Measurements from ENCODE around the gene LCAT.
A peak's percentile ranks its signal among the peaks of the same experiment; 100 is the strongest.

The LCAT gene

GRCh38 chr16:67893743-67894399, 50.0 kb downstream of the LCAT start:
- H3K36me3 ChIP-seq (ENCODE audit: insufficient read depth, low read length): no peaks in the 10 kb centered on the region
- peak overlapping the region; percentile 90 for H3K27ac ChIP-seq (ENCODE audit: low read depth, low read length)
- H3K9ac ChIP-seq (ENCODE audit: low read depth, low read length): peak overlapping the region; percentile 99
- H3K9me3 ChIP-seq (ENCODE audit: insufficient read depth, low read depth, low read length): no peaks in the 10 kb centered on the region
- H3K4me1 ChIP-seq (ENCODE audit: insufficient read depth, low read length): peaks cover 12% of the 10 kb centered on the region; the same call in 1 of the 2 replicates
- 40% methylated on average over 14 of the region's 14 CpGs for WGBS
- H3K27me3 ChIP-seq (ENCODE audit: insufficient read depth, low read length): no peaks in the 10 kb centered on the region
- peak overlapping the region; percentile 100 for H3K4me3 ChIP-seq (ENCODE audit: low read length)

DNA sequence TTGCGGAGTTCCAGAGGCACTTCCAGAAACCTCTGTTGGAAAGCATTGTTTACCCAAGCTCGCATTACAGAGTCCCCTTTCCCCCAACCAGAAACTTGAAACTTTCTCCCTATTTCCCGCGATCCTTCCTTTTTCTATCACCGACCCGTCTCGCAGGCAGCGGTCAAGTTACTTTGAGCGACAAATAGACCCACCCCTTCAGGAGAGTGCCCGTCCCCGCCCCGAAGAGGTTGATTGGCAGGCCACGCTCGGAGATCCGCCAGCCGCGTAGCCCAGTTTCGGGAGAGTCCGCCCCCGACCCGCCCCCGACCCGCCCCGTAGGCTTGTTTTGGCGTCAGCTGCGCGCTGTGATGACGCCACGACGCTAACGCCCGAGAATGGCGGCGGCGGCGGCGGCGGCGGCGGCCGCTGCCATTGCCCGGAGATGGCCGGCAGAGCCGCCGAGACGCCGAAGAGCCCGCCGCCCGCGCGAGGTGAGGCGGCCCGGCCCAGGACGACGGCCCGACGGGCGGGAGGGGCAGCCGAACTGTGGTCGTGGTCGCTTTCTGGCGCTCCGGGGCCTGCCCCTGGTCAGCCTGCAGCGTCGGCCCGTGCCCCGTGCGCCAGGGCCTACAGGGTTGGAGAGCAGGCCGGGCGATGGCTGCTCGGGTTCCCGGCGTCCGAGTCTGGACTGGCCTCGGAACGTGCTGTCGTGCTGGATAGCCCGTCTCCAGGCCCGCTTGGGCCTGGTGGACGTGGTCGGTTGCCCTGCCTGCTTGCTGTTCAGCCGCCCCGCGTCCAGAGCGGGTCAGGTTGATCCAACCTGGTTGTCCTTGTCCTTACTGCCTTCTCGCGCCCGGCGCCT, 50.8 kb downstream of the LCAT start, which contains the start of gene PSKH1:
Gene PSKH1 (plus strand): TSS at position 356 of the 844 bp plus-strand sequence. CDS start 15,496 bp downstream, outside the sequence.
- Histone ChIP-seq H3K9ac (ENCODE audit: low read depth, low read length) (peak within 1 kb of the TSS; percentile 99), H3K4me1 (ENCODE audit: insufficient read depth, low read length) (peaks cover 12% of the 10 kb centered on the region; the same call in 1 of the 2 replicates), H3K36me3 (ENCODE audit: insufficient read depth, low read length) (no peaks in the 10 kb centered on the region), H3K4me3 (ENCODE audit: low read length) (peak within 1 kb of the TSS; percentile 100), H3K27me3 (ENCODE audit: insufficient read depth, low read length) (no peaks in the 10 kb centered on the region), H3K27ac (ENCODE audit: low read depth, low read length) (peak within 1 kb of the TSS; percentile 90), H3K9me3 (ENCODE audit: insufficient read depth, low read depth, low read length) (no peaks in the 10 kb centered on the region)
- WGBS: under 1% methylated on average over 90 of the region's 90 CpGs

- no peaks in the 10 kb centered on the region for H3K27me3 ChIP-seq (ENCODE audit: insufficient read depth, low read length)
- no peaks in the 10 kb centered on the region for H3K36me3 ChIP-seq (ENCODE audit: insufficient read depth, low read length)
- 70% methylated on average over 3 of the region's 5 CpGs for WGBS
- H3K4me3 ChIP-seq (ENCODE audit: low read length): peak overlapping the region; percentile 61
- peak overlapping the region; percentile 55 for H3K9ac ChIP-seq (ENCODE audit: low read depth, low read length)
- no peaks in the 10 kb centered on the region for H3K9me3 ChIP-seq (ENCODE audit: insufficient read depth, low read depth, low read length)
- peak overlapping the region; percentile 17; the same call in 1 of the 2 replicates for H3K27ac ChIP-seq (ENCODE audit: low read depth, low read length)
- H3K4me1 ChIP-seq (ENCODE audit: insufficient read depth, low read length): peaks cover 12% of the 10 kb centered on the region; the same call in 1 of the 2 replicates
These were observed 51.5 kb downstream of the LCAT start for GRCh38 chr16:67892375-67892774.
